Skeletal muscle satellite cell (primary cell): ENCODE data around the gene FYCO1.

Experiments
- H3K27me3 ChIP-seq: 2 replicates; pipeline ENCODE4 v1.7.0; 2013; ENCODE audit warnings: low read length; ENCODE audit not compliant: control insufficient read depth, insufficient read depth
- H3K36me3 ChIP-seq: 2 replicates; pipeline ENCODE4 v1.7.0; 2013; ENCODE audit warnings: mild to moderate bottlenecking, control low read depth, low read length; ENCODE audit not compliant: insufficient read depth
- H3K4me1 ChIP-seq: 2 replicates; pipeline ENCODE4 v1.7.0; 2013; ENCODE audit warnings: low read length; ENCODE audit not compliant: control insufficient read depth, insufficient read depth
- H3K4me2 ChIP-seq: 2 replicates; pipeline ENCODE4 v1.7.0; 2013; ENCODE audit warnings: mild to moderate bottlenecking, low read length
- H3K4me3 ChIP-seq: 2 replicates; pipeline ENCODE4 v1.7.0; 2013; ENCODE audit warnings: low read length
- H3K9ac ChIP-seq: 2 replicates; pipeline ENCODE4 v1.7.0; 2013; ENCODE audit warnings: mild to moderate bottlenecking, low read depth, low read length, moderate library complexity
- H3K9me3 ChIP-seq: replicated peaks from 2 replicates; pipeline ENCODE4 v1.7.0; 2013; ENCODE audit warnings: mild to moderate bottlenecking, control low read depth, low read length

FYCO1 gene

DNA sequence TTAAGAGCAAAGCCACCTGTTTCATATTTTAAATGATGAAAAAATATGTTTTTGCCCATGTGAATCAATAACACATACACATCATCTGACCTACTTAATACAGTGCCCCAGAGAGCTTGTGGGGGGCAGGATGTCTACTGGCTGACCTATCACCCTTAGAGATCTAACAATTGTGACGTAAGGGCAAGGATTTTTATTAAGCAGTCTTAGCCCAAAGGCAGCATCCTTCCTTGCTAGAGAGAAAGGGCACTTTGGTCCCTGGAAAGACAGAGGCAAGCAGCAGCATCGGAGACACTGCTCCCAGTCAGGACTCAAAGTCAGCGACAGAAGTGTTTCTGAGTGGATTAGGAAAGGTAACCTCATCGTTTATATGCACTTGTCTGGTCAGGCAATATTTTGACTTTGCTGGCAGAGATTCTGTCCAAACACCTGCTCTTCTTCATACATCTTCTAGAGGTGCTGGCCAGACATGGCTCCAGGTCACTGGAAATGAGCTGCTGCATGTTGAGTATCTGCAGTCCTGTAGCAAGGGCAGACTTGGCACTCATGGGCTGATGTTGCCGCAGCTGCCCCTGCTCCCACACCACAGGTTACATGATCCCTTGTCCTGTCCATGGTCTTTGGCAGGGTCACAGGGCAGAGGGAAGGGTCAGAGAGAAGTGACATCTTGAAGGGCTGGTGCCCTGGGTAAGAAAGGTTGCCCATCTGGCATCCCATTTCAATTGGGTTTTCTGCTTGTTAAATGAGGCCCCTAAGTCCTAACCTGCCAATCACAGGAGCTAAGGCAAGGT is 50.6 kb downstream of the FYCO1 start:
- Histone ChIP-seq H3K4me3 (no peak overlapping the region), H3K4me1 (peaks cover 16% of the 10 kb centered on the region), H3K36me3 (peaks cover 12% of the 10 kb centered on the region), H3K4me2 (no peak overlapping the region), H3K9ac (no peak overlapping the region), H3K27me3 (peaks cover 4% of the 10 kb centered on the region), H3K9me3 (no peaks in the 10 kb centered on the region)

DNA sequence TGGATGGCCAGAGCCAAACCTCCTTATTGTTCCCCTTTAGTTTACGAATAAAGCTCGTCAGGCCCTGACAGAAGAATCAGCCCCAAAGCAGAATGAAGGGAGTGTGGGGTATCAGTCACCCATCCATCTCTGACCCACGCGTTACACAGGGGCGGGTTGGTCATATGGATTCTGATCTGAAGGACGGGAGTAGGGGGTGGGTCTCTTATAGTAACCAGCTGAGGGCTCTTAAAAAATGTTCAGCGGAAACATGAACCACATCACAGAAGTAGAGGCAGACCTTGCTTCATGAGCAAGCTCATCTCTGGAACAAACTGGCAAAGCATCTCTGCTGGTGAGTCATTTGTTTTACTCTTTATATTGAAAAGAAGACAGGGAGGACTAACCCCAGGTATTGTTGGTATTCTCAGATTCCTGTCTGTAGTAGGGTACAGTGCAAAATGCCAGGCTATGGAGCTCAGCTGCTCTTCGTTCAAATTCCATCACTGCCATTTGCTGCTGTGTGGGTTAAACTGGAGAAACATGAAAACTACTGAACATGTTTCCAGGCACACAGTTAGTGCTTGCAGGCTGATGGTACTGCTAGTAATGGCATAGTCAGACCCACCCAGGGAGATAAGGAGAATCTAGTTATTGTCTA is 52.3 kb downstream of the FYCO1 start, which contains the start of gene CXCR6:
Gene CXCR6, plus strand, starts transcription at position 258 of the 640 bp plus-strand sequence. CDS start 3,018 bp downstream, outside the sequence.
- Histone ChIP-seq H3K4me3 (no peak within 1 kb of the TSS), H3K4me1 (peaks cover 11% of the 10 kb centered on the region), H3K36me3 (peaks cover 12% of the 10 kb centered on the region), H3K4me2 (no peak within 1 kb of the TSS), H3K27me3 (peaks cover 4% of the 10 kb centered on the region), H3K9ac (no peak within 1 kb of the TSS), H3K9me3 (no peaks in the 10 kb centered on the region)

DNA sequence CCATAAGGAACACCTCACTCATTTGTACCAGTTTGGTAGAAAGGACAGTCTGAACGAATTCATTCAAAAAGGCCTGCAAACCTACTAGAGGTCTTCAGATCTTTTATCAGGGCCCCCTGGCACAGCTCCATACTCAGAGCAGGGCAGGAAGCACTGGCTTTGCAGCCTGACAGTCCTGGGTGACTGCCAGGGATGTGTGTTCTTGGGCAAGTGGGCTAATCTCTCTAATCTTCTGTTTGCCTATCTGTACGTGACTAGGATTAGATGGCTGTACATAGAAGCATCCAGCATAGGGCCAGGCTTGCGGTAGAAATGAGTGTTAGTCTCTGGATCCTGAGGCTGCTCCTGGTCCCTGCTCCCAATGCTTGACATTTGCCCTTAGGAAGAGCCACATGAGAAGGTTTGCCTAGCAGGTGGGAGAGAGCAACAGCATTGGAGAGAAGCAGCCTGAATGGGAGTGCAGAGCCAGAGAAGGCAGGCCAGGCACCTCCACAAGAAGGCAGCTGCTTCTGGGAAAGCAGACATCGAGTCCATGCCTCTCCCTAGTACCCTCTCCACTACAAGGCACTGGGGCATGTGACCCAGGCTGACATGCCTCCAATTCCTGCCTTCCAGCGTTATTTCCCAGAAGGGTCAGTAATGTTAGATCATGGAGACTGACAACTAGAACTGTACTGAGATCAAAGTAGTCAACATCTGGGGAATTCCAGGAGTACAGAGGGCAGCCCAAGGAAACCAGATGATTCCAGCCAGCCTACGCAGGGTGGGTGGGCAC is 53.4 kb downstream of the FYCO1 start:
- H3K36me3 ChIP-seq = peaks cover 10% of the 10 kb centered on the region
- no peak overlapping the region for H3K4me3 ChIP-seq
- H3K27me3 ChIP-seq = peaks cover 4% of the 10 kb centered on the region
- H3K4me1 ChIP-seq = peaks cover 5% of the 10 kb centered on the region
- no peak overlapping the region for H3K9ac ChIP-seq
- no peaks in the 10 kb centered on the region for H3K9me3 ChIP-seq
- no peak overlapping the region for H3K4me2 ChIP-seq

DNA sequence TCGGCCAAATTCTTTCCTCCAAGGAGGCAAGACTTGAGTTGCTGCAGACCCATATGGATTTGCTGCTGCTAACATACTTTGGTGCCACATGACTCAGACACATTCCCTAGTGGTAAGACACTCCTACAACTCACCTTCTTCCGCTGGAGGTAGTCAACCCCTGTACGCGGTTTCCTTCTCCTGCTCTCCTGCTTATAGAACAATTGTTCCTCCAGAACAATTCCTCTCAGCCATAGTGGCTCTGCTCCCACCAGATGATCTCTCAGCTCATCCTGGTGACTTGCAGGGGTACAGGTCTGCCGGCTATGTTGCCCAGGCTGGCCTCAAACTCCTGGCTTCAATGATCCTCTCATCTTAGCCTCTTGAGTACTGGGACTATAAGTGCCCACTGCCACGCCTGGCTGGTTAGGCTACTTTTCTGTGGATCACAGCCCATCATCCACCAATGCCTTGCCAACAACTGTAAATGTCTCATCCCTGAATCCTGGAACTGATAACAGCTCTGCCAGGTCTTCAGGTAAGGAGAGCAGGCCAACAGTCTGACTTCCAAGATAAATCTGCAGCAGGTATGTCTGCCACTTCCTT is 54.8 kb downstream of the FYCO1 start:
- H3K9ac ChIP-seq = no peak overlapping the region
- no peak overlapping the region for H3K4me3 ChIP-seq
- peaks cover 4% of the 10 kb centered on the region for H3K27me3 ChIP-seq
- peaks cover 5% of the 10 kb centered on the region for H3K4me1 ChIP-seq
- H3K9me3 ChIP-seq = no peaks in the 10 kb centered on the region
- H3K36me3 ChIP-seq = no peaks in the 10 kb centered on the region
- no peak overlapping the region for H3K4me2 ChIP-seq

DNA sequence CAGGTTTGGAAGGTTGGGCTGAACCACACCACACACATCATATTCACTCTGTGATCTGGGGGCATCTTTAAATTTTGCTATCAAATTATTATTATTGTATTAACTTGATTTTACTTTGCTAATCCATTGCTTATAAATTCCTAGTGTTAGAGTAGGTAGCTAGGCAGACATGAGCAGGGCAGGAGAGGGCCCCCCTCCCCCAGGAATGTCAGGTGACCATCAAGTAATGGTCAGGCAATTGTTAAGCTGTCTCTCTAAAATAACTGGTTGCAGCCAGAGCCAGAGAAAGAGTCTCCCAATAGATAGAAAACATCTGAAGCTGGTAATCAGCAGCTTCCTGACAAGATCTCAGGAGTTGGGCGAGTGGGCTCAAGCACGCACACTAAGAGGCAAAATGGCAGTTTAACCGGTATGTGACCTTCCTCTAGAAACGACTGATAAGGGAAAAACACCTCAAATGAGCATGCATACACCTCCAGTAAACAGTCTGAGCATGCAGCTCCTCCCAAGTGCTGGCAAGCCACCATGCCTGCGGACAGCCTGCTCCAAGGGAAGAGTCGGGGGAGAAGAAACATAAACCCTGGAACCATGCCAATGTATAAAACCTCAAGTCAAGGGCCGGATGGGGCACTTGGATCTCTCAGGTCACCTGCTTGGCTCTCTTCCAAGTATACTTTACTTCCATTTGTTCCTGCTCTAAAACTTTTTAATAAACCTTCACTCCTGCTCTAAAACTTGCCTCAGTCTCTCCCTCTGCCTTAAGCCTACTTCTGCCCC is 55.4 kb downstream of the FYCO1 start:
- Histone ChIP-seq H3K4me3 (no peak overlapping the region), H3K9ac (no peak overlapping the region), H3K4me1 (peaks cover 5% of the 10 kb centered on the region), H3K36me3 (peaks cover 5% of the 10 kb centered on the region), H3K9me3 (no peaks in the 10 kb centered on the region), H3K27me3 (peaks cover 4% of the 10 kb centered on the region), H3K4me2 (no peak overlapping the region)

DNA sequence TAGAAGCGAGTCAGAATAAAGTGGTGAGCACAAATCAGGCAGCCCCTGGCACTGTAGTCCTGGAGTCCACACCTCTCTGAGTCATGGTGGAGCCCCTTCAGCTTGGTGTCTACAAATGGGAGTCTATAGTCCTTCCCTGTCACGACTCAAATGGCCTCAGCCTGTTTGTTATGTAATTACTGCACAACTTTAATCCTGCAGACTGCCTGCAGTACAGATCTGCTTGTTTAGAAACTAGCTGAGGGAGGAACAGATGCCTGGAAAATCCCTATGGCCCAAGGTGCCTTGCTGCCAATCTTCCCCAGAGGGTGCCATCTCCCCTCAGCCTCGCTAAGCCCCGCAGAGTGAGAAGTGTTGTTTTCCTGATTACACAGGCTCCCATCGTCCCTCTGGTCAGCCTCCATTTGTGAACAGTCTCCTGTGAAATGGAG is 56.3 kb downstream of the FYCO1 start:
- peaks cover 5% of the 10 kb centered on the region for H3K36me3 ChIP-seq
- H3K9me3 ChIP-seq = no peaks in the 10 kb centered on the region
- H3K4me2 ChIP-seq = no peak overlapping the region
- H3K4me1 ChIP-seq = peaks cover 5% of the 10 kb centered on the region
- peaks cover 4% of the 10 kb centered on the region for H3K27me3 ChIP-seq
- no peak overlapping the region for H3K4me3 ChIP-seq
- H3K9ac ChIP-seq = no peak overlapping the region

DNA sequence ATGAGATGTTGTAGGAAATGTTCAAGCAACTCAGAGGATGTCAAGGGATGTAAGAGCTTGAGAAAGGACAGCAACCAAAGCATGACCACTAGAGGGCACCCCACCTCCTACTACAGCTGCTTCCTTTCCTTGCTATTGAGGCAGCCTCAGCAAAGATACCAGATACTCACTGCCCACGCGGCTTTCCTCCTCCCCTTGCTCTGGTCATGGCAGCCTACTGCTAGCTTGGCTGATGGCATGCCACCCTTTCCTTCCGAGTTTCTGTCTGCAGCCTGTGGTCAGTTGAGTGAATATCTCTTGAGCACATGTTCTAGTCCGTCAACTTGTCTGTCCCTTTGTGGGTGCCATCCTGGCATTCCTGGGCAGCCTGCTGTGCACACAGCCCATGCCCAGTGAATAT is 56.8 kb downstream of the FYCO1 start:
- H3K4me3 ChIP-seq = no peak overlapping the region
- H3K36me3 ChIP-seq = peaks cover 5% of the 10 kb centered on the region
- no peak overlapping the region for H3K9ac ChIP-seq
- peaks cover 4% of the 10 kb centered on the region for H3K27me3 ChIP-seq
- H3K4me1 ChIP-seq = peaks cover 5% of the 10 kb centered on the region
- no peak overlapping the region for H3K4me2 ChIP-seq
- no peaks in the 10 kb centered on the region for H3K9me3 ChIP-seq

DNA sequence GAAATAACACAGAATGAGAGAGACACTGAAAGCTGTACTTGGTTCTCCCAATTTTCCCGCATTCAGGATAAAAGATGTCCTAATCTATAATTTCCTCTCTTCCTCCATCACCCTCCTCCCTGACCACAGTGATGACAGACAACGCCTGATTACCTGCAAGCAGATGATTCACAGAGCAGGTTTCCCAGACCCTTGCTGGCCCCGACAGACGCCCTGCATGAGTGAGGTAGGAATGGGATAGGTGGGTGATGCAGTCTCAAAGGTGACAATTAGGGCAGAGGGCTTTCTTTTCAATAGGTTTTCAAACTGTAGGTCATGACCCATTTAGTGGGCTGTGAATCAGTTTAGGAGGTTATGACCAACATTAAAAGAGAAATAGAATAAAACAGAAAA is 57.6 kb downstream of the FYCO1 start:
- no peaks in the 10 kb centered on the region for H3K9me3 ChIP-seq
- H3K4me2 ChIP-seq = no peak overlapping the region
- peaks cover 5% of the 10 kb centered on the region for H3K4me1 ChIP-seq
- H3K27me3 ChIP-seq = peaks cover 4% of the 10 kb centered on the region
- H3K36me3 ChIP-seq = peaks cover 5% of the 10 kb centered on the region
- H3K4me3 ChIP-seq = no peak overlapping the region
- H3K9ac ChIP-seq = no peak overlapping the region

DNA sequence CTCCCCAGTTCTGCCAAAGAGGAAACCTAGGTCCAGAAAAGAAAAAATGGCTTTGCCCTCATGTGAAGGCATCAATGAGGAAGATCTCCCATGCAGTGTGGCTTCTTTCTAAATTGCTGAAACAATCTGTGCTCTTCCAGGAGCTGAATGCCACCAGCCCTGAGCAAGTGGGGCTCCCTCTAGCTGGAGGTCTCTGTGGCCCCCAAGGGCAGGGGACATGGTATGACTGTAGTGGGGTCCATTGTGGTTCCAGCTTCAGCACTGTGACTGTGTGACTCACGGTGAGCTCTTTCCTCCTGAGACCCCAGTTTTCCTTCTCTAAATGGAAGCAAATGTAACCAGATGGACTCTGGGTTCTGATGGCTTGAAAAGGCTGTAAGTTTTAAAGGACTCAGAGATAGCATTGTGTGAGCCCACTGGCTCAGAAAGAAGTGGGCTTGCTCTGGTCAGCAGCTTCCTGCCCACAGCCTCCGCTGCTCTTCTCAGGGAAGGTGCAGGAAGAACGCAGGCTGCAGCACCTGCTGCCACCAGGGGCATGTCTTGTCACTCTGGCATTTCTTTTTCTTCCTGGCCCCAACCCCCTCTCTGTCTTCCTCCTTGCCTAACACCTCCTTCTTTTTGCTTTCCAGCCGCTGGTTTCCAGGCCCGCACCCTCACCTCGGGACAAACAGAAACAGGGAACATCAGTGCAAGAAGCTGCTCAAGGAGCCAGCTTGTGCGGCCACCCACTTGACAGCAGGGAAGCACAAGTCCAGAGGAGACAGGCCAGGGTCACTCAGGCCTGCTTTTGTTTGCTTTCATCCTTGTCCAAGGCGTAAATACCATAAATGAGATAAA is 58.2 kb downstream of the FYCO1 start:
- no peak overlapping the region for H3K4me3 ChIP-seq
- peaks cover 5% of the 10 kb centered on the region for H3K4me1 ChIP-seq
- H3K9me3 ChIP-seq = no peaks in the 10 kb centered on the region
- no peak overlapping the region for H3K4me2 ChIP-seq
- H3K9ac ChIP-seq = no peak overlapping the region
- peaks cover 2% of the 10 kb centered on the region for H3K27me3 ChIP-seq
- H3K36me3 ChIP-seq = peaks cover 5% of the 10 kb centered on the region

DNA sequence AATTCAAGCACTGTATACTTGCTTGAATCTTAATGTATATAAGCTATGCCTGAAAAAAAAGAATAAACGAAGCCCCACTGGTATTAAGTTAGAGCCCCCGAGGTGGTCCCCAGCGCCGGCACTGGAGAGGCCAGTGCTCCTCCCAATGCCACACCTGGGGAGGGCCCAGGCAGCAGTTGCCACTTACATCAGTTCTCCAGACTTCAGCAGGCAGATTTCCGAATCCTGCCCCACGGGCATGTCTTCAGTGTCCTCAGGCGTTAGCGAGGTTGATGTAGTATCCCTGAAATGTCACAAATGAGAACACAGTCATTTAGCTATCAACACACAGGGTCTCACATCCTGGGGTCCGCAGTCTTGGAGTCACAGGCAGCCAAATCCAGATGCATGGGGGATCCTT is 59.4 kb downstream of the FYCO1 start:
- Histone ChIP-seq H3K9ac (no peak overlapping the region), H3K36me3 (peaks cover 5% of the 10 kb centered on the region), H3K4me2 (no peak overlapping the region)

More for the DNA sequence above, 59.4 kb downstream of the FYCO1 start:
- no peaks in the 10 kb centered on the region for H3K9me3 ChIP-seq
- no peaks in the 10 kb centered on the region for H3K27me3 ChIP-seq
- H3K4me3 ChIP-seq = no peak overlapping the region
- H3K4me1 ChIP-seq = peaks cover 5% of the 10 kb centered on the region
